Measurements from ENCODE around the gene MMP1.
"Not testable (repeated sequence)": the region's sequence is repeated elsewhere in the genome, so short reads cannot be mapped to it uniquely, and the experiment has no call there.

The MMP1 gene

GRCh38 chr11:102763440-102763839, 34.5 kb downstream of the MMP1 start:
- no peak for DNase-seq (ENCODE audit: insufficient read length, low spot score)
- peak; percentile 81 for FAIRE-seq

GRCh38 chr11:102762361-102762767, 35.6 kb downstream of the MMP1 start:
- FAIRE-seq = peak; percentile 60
- DNase-seq (ENCODE audit: insufficient read length, low spot score) = no peak

- peak; percentile 98 for FAIRE-seq
Measured at GRCh38 chr11:102761646-102762238, 36.2 kb downstream of the MMP1 start.

GRCh38 chr11:102760344-102761035, 37.5 kb downstream of the MMP1 start:
- FAIRE-seq (peak; percentile 94), DNase-seq (ENCODE audit: insufficient read length, low spot score) (peak; percentile 88)

More at GRCh38 chr11:102761646-102762238, 36.2 kb downstream of the MMP1 start:
- peak; percentile 67 for DNase-seq (ENCODE audit: insufficient read length, low spot score)

GRCh38 chr11:102757823-102758549, 40.0 kb downstream of the MMP1 start:
- no peak for DNase-seq (ENCODE audit: insufficient read length, low spot score)
- peak; percentile 80 for FAIRE-seq

- FAIRE-seq (no peak), DNase-seq (ENCODE audit: insufficient read length, low spot score) (no peak)
Measured at GRCh38 chr11:102753267-102753666, 44.7 kb downstream of the MMP1 start.

GRCh38 chr11:102751673-102752072, 46.3 kb downstream of the MMP1 start:
- FAIRE-seq (no peak), DNase-seq (ENCODE audit: insufficient read length, low spot score) (no peak)

- DNase-seq (ENCODE audit: insufficient read length, low spot score) (no peak), FAIRE-seq (peak; percentile 9)
Measured at GRCh38 chr11:102749101-102749722, 48.7 kb downstream of the MMP1 start.

GRCh38 chr11:102746746-102747578, 51.0 kb downstream of the MMP1 start:
- DNase-seq (ENCODE audit: insufficient read length, low spot score); FAIRE-seq: not testable (repeated sequence)

All from HTR-8/SVneo (cell line).